Astrocyte of the spinal cord (primary cell): ENCODE data around the gene RELCH.

Experiments used
- DNase-seq: peaks from one replicate; pipeline ENCODE4 v3.0.0; 2011; ENCODE audit warnings: low read depth, low spot score
- H3K4me3 ChIP-seq: 2 replicates; pipeline ENCODE4 v1.5.1; 2011; ENCODE audit warnings: low read depth, mild to moderate bottlenecking, low read length, moderate library complexity
- in situ Hi-C: cut with HindIII; loops from 2 replicates; pipeline ENCODE4 v1.10.0; 2017; ENCODE audit warnings: low sequenced_read_pairs
- TF ChIP-seq, protein P1 (sequence below): IDR thresholded peaks from 2 replicates; pipeline ENCODE4 v1.5.1; 2012; ENCODE audit warnings: low read depth, mild to moderate bottlenecking, low read length, inconsistent platforms

The RELCH gene

DNA sequence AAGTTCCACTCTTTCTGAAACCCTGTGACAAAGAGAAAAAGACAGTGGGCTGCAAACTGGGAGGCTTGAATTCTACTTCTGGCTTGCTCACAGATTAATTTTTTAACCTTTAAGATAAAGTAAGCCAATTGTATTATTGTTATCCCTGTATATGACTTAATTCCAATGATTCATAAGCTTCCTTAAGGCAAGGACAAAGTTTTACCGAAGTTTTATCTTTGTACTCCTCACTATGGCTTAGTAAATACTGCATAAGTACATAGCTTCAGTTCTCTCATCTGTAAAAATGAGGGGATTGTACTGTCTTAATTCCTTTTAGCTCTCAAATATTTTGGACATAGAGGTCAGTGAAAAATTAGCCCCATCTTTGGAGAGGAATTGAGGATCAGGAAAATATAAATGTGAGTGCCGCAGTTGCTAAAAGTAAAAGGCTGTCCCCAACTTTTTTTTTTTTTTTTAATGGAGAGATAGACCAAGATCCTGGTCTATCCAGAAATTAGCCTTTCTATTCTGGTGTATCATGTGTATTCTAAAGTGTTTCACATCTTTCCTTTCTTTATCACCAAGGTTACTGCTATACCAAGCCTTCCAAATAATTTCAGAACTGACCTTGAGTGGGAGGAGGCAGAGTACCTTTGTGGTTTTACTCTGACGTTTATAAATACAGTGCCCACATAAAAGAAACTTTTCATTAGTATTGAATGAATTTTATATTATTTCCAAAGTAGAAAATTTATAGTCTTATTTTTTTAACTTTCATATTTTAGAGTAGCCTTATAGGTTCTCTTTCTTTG, 13.3 kb downstream of the RELCH start:
- no peak overlapping the region for H3K4me3 ChIP-seq
- in situ Hi-C loops, result no loop called here
- DNase-seq, result no peak
- TF ChIP-seq, protein P1, sequence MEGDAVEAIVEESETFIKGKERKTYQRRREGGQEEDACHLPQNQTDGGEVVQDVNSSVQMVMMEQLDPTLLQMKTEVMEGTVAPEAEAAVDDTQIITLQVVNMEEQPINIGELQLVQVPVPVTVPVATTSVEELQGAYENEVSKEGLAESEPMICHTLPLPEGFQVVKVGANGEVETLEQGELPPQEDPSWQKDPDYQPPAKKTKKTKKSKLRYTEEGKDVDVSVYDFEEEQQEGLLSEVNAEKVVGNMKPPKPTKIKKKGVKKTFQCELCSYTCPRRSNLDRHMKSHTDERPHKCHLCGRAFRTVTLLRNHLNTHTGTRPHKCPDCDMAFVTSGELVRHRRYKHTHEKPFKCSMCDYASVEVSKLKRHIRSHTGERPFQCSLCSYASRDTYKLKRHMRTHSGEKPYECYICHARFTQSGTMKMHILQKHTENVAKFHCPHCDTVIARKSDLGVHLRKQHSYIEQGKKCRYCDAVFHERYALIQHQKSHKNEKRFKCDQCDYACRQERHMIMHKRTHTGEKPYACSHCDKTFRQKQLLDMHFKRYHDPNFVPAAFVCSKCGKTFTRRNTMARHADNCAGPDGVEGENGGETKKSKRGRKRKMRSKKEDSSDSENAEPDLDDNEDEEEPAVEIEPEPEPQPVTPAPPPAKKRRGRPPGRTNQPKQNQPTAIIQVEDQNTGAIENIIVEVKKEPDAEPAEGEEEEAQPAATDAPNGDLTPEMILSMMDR, result no peak

DNA sequence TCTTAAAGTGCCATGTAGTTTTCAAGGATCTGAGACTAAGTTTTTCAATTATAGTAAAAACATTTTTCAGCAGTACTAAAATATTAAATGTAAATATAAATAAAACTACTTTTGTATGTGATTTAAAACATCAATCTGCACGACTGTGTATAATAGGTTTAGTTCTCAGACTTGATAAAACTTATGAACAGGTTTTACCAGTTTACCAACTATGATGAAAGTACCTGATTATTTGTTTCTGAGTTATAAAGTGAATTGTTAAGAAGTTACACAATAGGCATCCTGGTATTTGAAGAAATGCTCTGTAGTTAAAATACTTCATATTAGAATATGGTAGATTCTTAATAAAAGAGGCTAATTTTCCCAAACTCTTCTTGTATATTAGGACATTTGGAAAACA, 14.8 kb downstream of the RELCH start:
- in situ Hi-C loops, result no loop called here
- DNase-seq, result no peak
- no peak overlapping the region for H3K4me3 ChIP-seq
- TF ChIP-seq, protein P1, result no peak

DNA sequence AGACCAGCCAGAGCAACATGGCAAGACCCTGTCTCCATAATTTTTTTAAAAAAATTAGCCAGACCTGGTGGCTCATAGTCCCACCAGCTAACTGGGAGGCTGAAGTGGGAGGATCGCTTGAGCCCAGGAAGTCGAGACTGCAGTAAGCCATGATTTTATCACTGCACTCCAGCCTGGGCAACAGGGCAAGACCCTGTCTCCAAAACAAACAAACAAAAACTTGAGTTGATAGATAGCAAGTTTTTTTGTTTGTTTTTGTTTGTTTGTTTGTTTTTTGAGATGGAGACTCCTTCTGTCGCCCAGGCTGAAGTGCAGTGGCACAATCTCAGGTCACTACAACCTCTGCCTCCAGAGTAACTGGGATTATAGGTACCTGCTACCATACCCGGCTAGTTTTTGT, 18.8 kb downstream of the RELCH start:
- in situ Hi-C loops, result no loop called here
- TF ChIP-seq, protein P1, result no peak
- H3K4me3 ChIP-seq, result no peak overlapping the region
- no peak for DNase-seq

DNA sequence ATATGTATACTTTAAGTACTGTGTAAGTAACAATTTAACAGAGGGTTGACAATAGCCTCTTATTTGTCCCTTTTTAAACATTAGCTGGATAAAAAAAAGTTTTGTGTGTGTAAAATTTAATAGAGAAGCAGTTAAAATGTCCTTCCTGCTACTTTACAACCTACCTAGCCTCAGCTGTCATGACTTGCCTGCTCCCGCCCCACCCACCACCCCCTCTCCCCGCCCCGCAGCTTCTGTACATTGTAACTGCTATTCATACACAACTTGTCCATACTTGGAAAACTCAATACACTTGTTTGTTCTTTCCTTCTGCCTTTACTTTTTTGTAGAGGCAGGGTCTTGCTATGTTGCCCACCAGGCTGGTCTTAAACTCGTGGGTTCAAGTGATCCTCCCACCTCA, 19.5 kb downstream of the RELCH start:
- TF ChIP-seq, protein P1, result no peak
- in situ Hi-C loops, result no loop called here
- H3K4me3 ChIP-seq, result no peak overlapping the region
- no peak for DNase-seq

DNA sequence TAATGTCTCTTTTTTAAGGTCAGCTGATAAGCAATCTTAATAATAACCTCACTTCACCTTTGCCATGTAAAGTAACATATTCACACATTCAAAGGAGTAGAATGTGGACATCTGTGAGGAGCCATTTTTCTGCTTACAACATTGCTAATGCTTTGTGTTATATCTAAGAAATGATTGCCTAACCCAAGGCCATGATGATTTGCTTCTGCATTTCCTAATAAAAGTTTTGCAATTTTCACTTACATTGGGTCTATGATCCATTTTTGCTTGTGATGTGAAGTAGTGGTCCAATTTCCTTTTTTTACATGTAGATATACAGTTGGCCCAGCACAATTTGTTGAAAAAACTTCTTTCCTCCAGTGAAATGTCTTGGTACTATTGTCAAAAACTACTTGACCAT, 22.0 kb downstream of the RELCH start:
- H3K4me3 ChIP-seq, result no peak overlapping the region
- TF ChIP-seq, protein P1, result no peak
- in situ Hi-C loops, result no loop called here
- no peak for DNase-seq

DNA sequence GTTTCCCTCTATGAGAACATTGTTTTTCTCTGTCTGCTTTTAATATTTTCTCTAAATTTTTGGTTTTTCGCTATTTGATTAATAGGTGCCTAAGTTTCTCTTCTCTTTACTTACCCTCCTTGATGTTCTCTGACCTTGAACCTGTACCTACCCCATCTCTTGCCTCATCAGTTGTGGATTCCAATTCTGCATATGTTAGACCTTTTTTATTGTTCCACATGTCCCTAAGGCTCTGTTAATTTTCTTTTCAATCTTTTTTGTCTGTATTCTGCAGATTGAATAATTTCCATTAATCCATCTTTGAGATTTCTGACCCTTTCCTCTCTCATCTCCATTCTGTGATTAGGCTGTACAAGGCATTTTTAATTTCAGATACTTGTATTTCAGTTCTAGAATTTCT, 23.1 kb downstream of the RELCH start:
- in situ Hi-C loops, result no loop called here
- TF ChIP-seq, protein P1, result no peak
- H3K4me3 ChIP-seq, result no peak overlapping the region
- no peak for DNase-seq
